HCT116 (cell line): ENCODE data around the gene SKAP1. TPM values are rescaled to one million over a fixed set of nuclear protein-coding genes. Genes with fewer than 3 reads are reported as not detected.

ENCODE experiments used
- ATAC-seq: fragments of 200-7000 bp; cut with Tn5 transposase; 2 replicates; pipeline ENCODE4 v1.9.1; 2020; ENCODE audit warnings: mild to moderate bottlenecking, moderate library complexity
- BruUV-seq: library from RNA; stranded (reverse); fragments of 400-500 nt; replicated peaks from 2 replicates; lab custom pipeline; 2021; lab: Mats Ljungman, UMichigan
- CTCF ChIA-PET: fragments of 300-600 bp; sonication (Branson Sonifier 250); formaldehyde crosslinking; loops from one replicate; lab custom pipeline; 2021; ENCODE audit warnings: antibody characterized with exemption; lab: Charles Lee
- POLR2A ChIA-PET: fragments of 300-600, 350-600 bp; sonication (Branson Sonifier 250); formaldehyde crosslinking; loops from one replicate; lab custom pipeline; 2021; ENCODE audit warnings: antibody characterized with exemption; lab: Charles Lee
- RAD21 ChIA-PET, 2 experiments: fragments of 300-600 bp; sonication (Branson Sonifier 250); formaldehyde crosslinking; loops; one replicate each; lab custom pipeline; 2023; ENCODE audit warnings: low total read pairs in 2 of 2; ENCODE audit not compliant: uncharacterized antibody in 2 of 2, unreplicated experiment in 2 of 2, low non-redundant PET in 1 of 2; lab: Charles Lee
- DNase-seq: peaks from one replicate; pipeline ENCODE4 v3.0.0-alpha.2; 2010; ENCODE audit warnings: low read depth, low spot score
- H2AFZ ChIP-seq: fragments of 200-600 bp; shearing (Covaris generic), sonication (generic); 2 replicates; pipeline ENCODE4 v1.6.1; 2017; ENCODE audit warnings: low read depth, mixed run types, mixed read lengths, antibody characterized with exemption, low read length; ENCODE audit not compliant: poor library complexity, severe bottlenecking
- H3K27ac ChIP-seq: 2 replicates; pipeline ENCODE4 v1.5.1; 2012; ENCODE audit warnings: low read depth, low read length
- H3K27me3 ChIP-seq: fragments of 200-600 bp; sonication (generic); 2 replicates; pipeline ENCODE4 v1.6.1; 2016; ENCODE audit warnings: mixed run types, low read length, mixed read lengths; ENCODE audit not compliant: insufficient read depth
- H3K36me3 ChIP-seq, 2 experiments: fragments of 200-500 bp in 1 of 2; fragments of 200-600 bp in 1 of 2; sonication (Bioruptor generic) in 1 of 2; sonication (generic) in 1 of 2; 2 replicates each; pipeline versions ENCODE4 v1.5.1 to v1.6.1; 2014 to 2016; ENCODE audit warnings: low read length in 2 of 2, inconsistent platforms in 1 of 2, mixed read lengths in 1 of 2, mixed run types in 1 of 2; ENCODE audit not compliant: insufficient read depth in 2 of 2, control insufficient read depth in 1 of 2
- H3K4me1 ChIP-seq, 2 experiments: fragments of 200-600 bp in 1 of 2; sonication (generic) in 1 of 2; 2 replicates each; pipeline versions ENCODE4 v1.5.1 to v1.6.1; 2012 to 2017; ENCODE audit warnings: low read length in 2 of 2, inconsistent platforms in 1 of 2, mild to moderate bottlenecking in 1 of 2, mixed read lengths in 1 of 2, mixed run types in 1 of 2, moderate library complexity in 1 of 2; ENCODE audit not compliant: insufficient read depth in 2 of 2, control insufficient read depth in 1 of 2
- H3K4me2 ChIP-seq: fragments of 200-600 bp; sonication (generic); 2 replicates; pipeline ENCODE4 v1.6.1; 2017; ENCODE audit warnings: mixed run types, low read length, mixed read lengths
- H3K4me3 ChIP-seq, 2 experiments: fragments of 200-600 bp in 1 of 2; sonication (generic) in 1 of 2; replicated peaks in 1 of 2; 2 replicates each; pipeline ENCODE4 v1.5.1; 2011 to 2016; ENCODE audit warnings: low read length in 2 of 2, control low read depth in 1 of 2, low read depth in 1 of 2, mild to moderate bottlenecking in 1 of 2, mixed read lengths in 1 of 2, mixed run types in 1 of 2
- H3K79me2 ChIP-seq: fragments of 200-600 bp; sonication (generic); 2 replicates; pipeline ENCODE4 v1.6.1; 2017; ENCODE audit warnings: mild to moderate bottlenecking, mixed run types, low read length, moderate library complexity, mixed read lengths; ENCODE audit not compliant: insufficient read depth
- H3K9ac ChIP-seq: fragments of 200-600 bp; sonication (generic); 2 replicates; pipeline ENCODE4 v1.6.1; 2016; ENCODE audit warnings: low read length, mixed read lengths
- H3K9me2 ChIP-seq: fragments of 200-600 bp; sonication (generic), shearing (Covaris generic); 2 replicates; pipeline ENCODE4 v1.6.1; 2017; ENCODE audit warnings: mixed run types, mild to moderate bottlenecking, moderate library complexity; ENCODE audit not compliant: insufficient read depth
- H3K9me3 ChIP-seq, 2 experiments: fragments of 200-500 bp in 1 of 2; fragments of 200-600 bp in 1 of 2; sonication (Bioruptor generic) in 1 of 2; sonication (generic) in 1 of 2; 2 replicates each; pipeline ENCODE4 v1.6.1; 2014 to 2017; ENCODE audit warnings: low read length in 2 of 2, mixed read lengths in 2 of 2, inconsistent platforms in 1 of 2, low read depth in 1 of 2, mild to moderate bottlenecking in 1 of 2, mixed run types in 1 of 2, moderate library complexity in 1 of 2; ENCODE audit not compliant: control insufficient read depth in 1 of 2, insufficient read depth in 1 of 2
- H4K20me1 ChIP-seq: fragments of 200-600 bp; sonication (generic), shearing (Covaris generic); 2 replicates; pipeline ENCODE4 v1.6.1; 2017; ENCODE audit warnings: mixed run types, mild to moderate bottlenecking, moderate library complexity; ENCODE audit not compliant: insufficient read depth
- CTCF ChIP-seq, 3 experiments: fragments of 200-600 bp in 1 of 3; sonication (generic) in 1 of 3; IDR thresholded peaks in 2 of 3; conservative IDR thresholded peaks in 1 of 3; 2 replicates each; pipeline ENCODE4 v1.5.1; 2012 to 2017; ENCODE audit warnings: low read depth in 2 of 3, low read length in 2 of 3, antibody characterized with exemption in 1 of 3, borderline replicate concordance in 1 of 3, control low read depth in 1 of 3, mild to moderate bottlenecking in 1 of 3, mixed read lengths in 1 of 3, mixed run types in 1 of 3, moderate library complexity in 1 of 3; ENCODE audit not compliant: insufficient read depth in 1 of 3
- MAX ChIP-seq: IDR thresholded peaks from 2 replicates; pipeline ENCODE4 v1.6.1; 2012
- POLR2A ChIP-seq: IDR thresholded peaks from 2 replicates; pipeline ENCODE4 v1.7.0; 2011; ENCODE audit warnings: borderline replicate concordance; ENCODE audit not compliant: insufficient read depth, insufficient read length; ENCODE audit errors: extremely low read depth
- ZBTB33 ChIP-seq: IDR thresholded peaks from 2 replicates; pipeline ENCODE4 v1.6.1; 2011; ENCODE audit warnings: mild to moderate bottlenecking, low read length, moderate library complexity; ENCODE audit not compliant: insufficient replicate concordance; ENCODE audit errors: extremely low read depth
- intact Hi-C: fragments of 100-400 bp; cut with micrococcal nuclease; formaldehyde crosslinking; loops from 2 replicates; pipeline ENCODE4 v1.10.0; 2022
- total RNA-seq: library from RNA; stranded (reverse); gene quantifications from one replicate; pipeline ENCODE4 v1.2.1, GENCODE V29; 2021; ENCODE audit not compliant: unreplicated experiment

Gene SKAP1
- total RNA-seq, 1 experiment from 2014 or later, result 12.4 TPM

GRCh38 chr17:48472411-48473281 lies 42.6 kb upstream of the SKAP1 start (continued):
- no peak for TF ChIP-seq ZBTB33
- TF ChIP-seq, all 23 proteins: peak for 5

- peaks cover 24 to 37% of the 10 kb centered on the region in 2 experiments for H3K4me1 ChIP-seq
- H4K20me1 ChIP-seq, result no peaks in the 10 kb centered on the region
- no peaks in the 10 kb centered on the region for H3K9me3 ChIP-seq
- peak overlapping the region; percentile 58 for H3K9ac ChIP-seq
- RAD21 ChIA-PET, result interaction anchor here in 1 of 2 experiments (0.7 kb wide), 1 partner anchor 120 kb away, joined by 3 read pairs; no protein-coding TSS in a partner anchor
- CTCF ChIA-PET, result interaction anchor here (0.6 to 1.9 kb wide), 4 partner anchors 13 to 256 kb away, joined by 3 to 10 read pairs (median 3); no protein-coding TSS in a partner anchor
- peak overlapping the region; percentile 73 for H2AFZ ChIP-seq
- H3K36me3 ChIP-seq, result no peaks in the 10 kb centered on the region
- TF ChIP-seq CTCF (IDR thresholded peaks at IDR 0.05 in 2 of 3, conservative IDR thresholded peaks at IDR 0.05 in 1 of 3; ENCODE audit: borderline replicate concordance in 1 of 3, insufficient read depth in 1 of 3, low read depth in 2 of 3, low read length in 2 of 3) (peak in 1 of 3 experiments; percentile 11; a peak in 1 of 6 replicates), MAX (0 out of 2 replicates have a peak, but pooled peaks have one; percentile 12), POLR2A (no peak)
- TF ChIP-seq, all 23 proteins: peak for 2
- Histone ChIP-seq H3K4me3 (peak overlapping the region in 1 of 2 experiments; percentile 25; a peak in 2 of 4 replicates), H3K27ac (peak overlapping the region; percentile 74), H3K79me2 (no peaks in the 10 kb centered on the region), H3K9me2 (no peaks in the 10 kb centered on the region), H3K4me2 (peak overlapping the region; percentile 66), H3K27me3 (no peaks in the 10 kb centered on the region)
- ATAC-seq, result peak; percentile 23
- intact Hi-C loops, result no loop called here
- BruUV-seq, result TSS peak; percentile 98
- POLR2A ChIA-PET, result interaction anchor here (0.8 to 2.3 kb wide), 5 partner anchors 10 to 107 kb away, joined by 3 to 12 read pairs (median 3); partner anchors contain the start of gene HOXB4
- no peak for DNase-seq
Observed at GRCh38 chr17:48471817-48472410, 41.9 kb upstream of the SKAP1 start.
